GM23338 (cell line): ENCODE data around the gene PRUNE2. TPM values are rescaled to one million over a fixed set of nuclear protein-coding genes. Genes with fewer than 3 reads are reported as not detected.

Source experiments
- ATAC-seq: fragments of 200-7000 bp; cut with Tn5 transposase; 3 replicates; pipeline ENCODE4 v1.9.1; 2020
- DNase-seq: peaks from one replicate; pipeline ENCODE4 v3.0.0-alpha.2; 2015; ENCODE audit warnings: low spot score
- H2AFZ ChIP-seq: fragments of 200-600 bp; sonication (generic); 2 replicates; pipeline ENCODE4 v1.8.0; 2016; ENCODE audit warnings: antibody characterized with exemption, mild to moderate bottlenecking, moderate library complexity
- H3F3A ChIP-seq: fragments of 200-600 bp; sonication (generic); replicated peaks from 2 replicates; pipeline ENCODE4 v1.8.0; 2017; ENCODE audit warnings: antibody characterized with exemption, mixed run types, low read depth
- H3K27ac ChIP-seq: fragments of 200-600 bp; sonication (generic); 2 replicates; pipeline ENCODE4 v1.6.1; 2016; ENCODE audit warnings: low read depth
- H3K27me3 ChIP-seq: fragments of 200-600 bp; sonication (generic); 2 replicates; pipeline ENCODE4 v1.8.0; 2016; ENCODE audit warnings: mild to moderate bottlenecking, mixed run types, moderate library complexity; ENCODE audit not compliant: insufficient read depth
- H3K36me3 ChIP-seq: fragments of 200-600 bp; sonication (generic); 2 replicates; pipeline ENCODE4 v1.8.0; 2016; ENCODE audit warnings: mild to moderate bottlenecking; ENCODE audit not compliant: insufficient read depth
- H3K4me1 ChIP-seq: fragments of 200-600 bp; sonication (generic); 2 replicates; pipeline ENCODE4 v1.8.0; 2016; ENCODE audit warnings: mild to moderate bottlenecking, moderate library complexity; ENCODE audit not compliant: insufficient read depth
- H3K4me2 ChIP-seq: fragments of 200-600 bp; sonication (generic); 2 replicates; pipeline ENCODE4 v1.7.1; 2017; ENCODE audit warnings: mixed run types
- H3K4me3 ChIP-seq: fragments of 200-600 bp; sonication (generic); 2 replicates; pipeline ENCODE4 v1.6.1; 2016; ENCODE audit warnings: mixed run types
- H3K79me2 ChIP-seq: fragments of 200-600 bp; sonication (generic); replicated peaks from 2 replicates; pipeline ENCODE4 v1.8.0; 2017; ENCODE audit warnings: mild to moderate bottlenecking; ENCODE audit not compliant: insufficient read depth
- H3K9me2 ChIP-seq: fragments of 200-600 bp; sonication (generic); 2 replicates; pipeline ENCODE4 v1.8.0; 2017; ENCODE audit not compliant: insufficient read depth
- H4K20me1 ChIP-seq: fragments of 200-600 bp; sonication (generic); replicated peaks from 2 replicates; pipeline ENCODE4 v1.8.0; 2017; ENCODE audit warnings: mild to moderate bottlenecking; ENCODE audit not compliant: insufficient read depth
- H3K27ac Mint-ChIP-seq: 2 replicates; pipeline ENCODE4 v1.8.0; 2020; ENCODE audit warnings: inconsistent platforms, mild to moderate bottlenecking, moderate library complexity, mixed read lengths
- H3K27me3 Mint-ChIP-seq: 3 replicates; pipeline ENCODE4 v1.8.0; 2022; ENCODE audit warnings: low read depth, mild to moderate bottlenecking, moderate library complexity, mixed read lengths, inconsistent platforms; ENCODE audit not compliant: insufficient read depth, poor library complexity
- H3K36me3 Mint-ChIP-seq: 3 replicates; pipeline ENCODE4 v1.8.0; 2021; ENCODE audit warnings: low read depth, mild to moderate bottlenecking, inconsistent platforms, moderate library complexity, mixed read lengths
- H3K4me1 Mint-ChIP-seq: 3 replicates; pipeline ENCODE4 v1.8.0; 2020; ENCODE audit warnings: mild to moderate bottlenecking, inconsistent platforms, mixed read lengths
- H3K4me3 Mint-ChIP-seq: 3 replicates; pipeline ENCODE4 v1.8.0; 2021; ENCODE audit warnings: moderate library complexity, mild to moderate bottlenecking, inconsistent platforms, mixed read lengths
- H3K9me3 Mint-ChIP-seq: 3 replicates; pipeline ENCODE4 v1.8.0; 2020; ENCODE audit warnings: moderate library complexity, mild to moderate bottlenecking, inconsistent platforms, mixed read lengths
- CREB1 ChIP-seq: fragments of 250-450 bp; sonication (Bioruptor Pico); IDR thresholded peaks from 2 replicates; pipeline ENCODE4 v1.5.0; 2020; ENCODE audit warnings: low read depth, mild to moderate bottlenecking, moderate library complexity
- ETS1 ChIP-seq: IDR thresholded peaks from 2 replicates; pipeline ENCODE4 v1.6.1; 2016; ENCODE audit warnings: antibody characterized with exemption
- EZH2 ChIP-seq: fragments of 200-600 bp; sonication (generic); IDR thresholded peaks from one replicate; pipeline ENCODE4 v1.8.0; 2017; ENCODE audit warnings: antibody characterized with exemption, mild to moderate bottlenecking, low read depth; ENCODE audit not compliant: unreplicated experiment
- EZH2phosphoT487 ChIP-seq: fragments of 200-600 bp; sonication (generic); IDR thresholded peaks from one replicate; pipeline ENCODE4 v1.8.1; 2018; ENCODE audit warnings: antibody characterized with exemption; ENCODE audit not compliant: unreplicated experiment
- JUNB ChIP-seq: IDR thresholded peaks from one replicate; pipeline ENCODE4 v1.6.1; 2016; ENCODE audit warnings: antibody characterized with exemption; ENCODE audit not compliant: unreplicated experiment
- NANOG ChIP-seq: IDR thresholded peaks from 2 replicates; pipeline ENCODE4 v1.6.1; 2016; ENCODE audit warnings: antibody characterized with exemption, borderline replicate concordance
- POLR2AphosphoS5 ChIP-seq: IDR thresholded peaks from 2 replicates; pipeline ENCODE4 v1.6.1; 2016; ENCODE audit warnings: antibody characterized with exemption, low read depth
- REST ChIP-seq: IDR thresholded peaks from one replicate; pipeline ENCODE4 v1.6.1; 2018; ENCODE audit warnings: antibody characterized with exemption; ENCODE audit not compliant: unreplicated experiment
- STAT1 ChIP-seq: IDR thresholded peaks from one replicate; pipeline ENCODE4 v1.6.1; 2016; ENCODE audit warnings: antibody characterized with exemption; ENCODE audit not compliant: unreplicated experiment
- ZNF114 ChIP-seq: fragments of 250-450 bp; sonication (Bioruptor Pico); IDR thresholded peaks from 2 replicates; pipeline ENCODE4 v1.5.0; 2020; ENCODE audit warnings: mild to moderate bottlenecking, moderate library complexity
- ZNF331 ChIP-seq: fragments of 250-450 bp; sonication (Bioruptor Pico); IDR thresholded peaks from 2 replicates; pipeline ENCODE4 v1.5.0; 2020; ENCODE audit warnings: low read depth, mild to moderate bottlenecking, moderate library complexity
- polyA plus RNA-seq: library from polyadenylated mRNA; unstranded; fragments of >200 nt; fragmentation: Nextera tagmentation; extraction: Ambion mirVana; gene quantifications from 2 replicates; pipeline ENCODE4 v1.2.1, GENCODE V29; 2016
- total RNA-seq: library from RNA; depleted of rRNA; stranded (reverse); fragments of >200 nt; shearing (Covaris generic); gene quantifications from 2 replicates; pipeline ENCODE4 v1.2.3, GENCODE V29; 2014
- TF ChIP-seq, protein P1 (sequence below), 2 experiments: fragments of 200-600 bp in 1 of 2; sonication (generic) in 1 of 2; conservative IDR thresholded peaks; 2 replicates each; pipeline versions ENCODE4 v1.5.1 to v1.6.1; 2016 to 2017; ENCODE audit warnings: antibody characterized with exemption in 2 of 2, low read depth in 2 of 2, mild to moderate bottlenecking in 2 of 2, moderate library complexity in 1 of 2
- TF ChIP-seq, protein P2 (sequence below): fragments of 250-450 bp; sonication (Bioruptor Pico); IDR thresholded peaks from 2 replicates; pipeline ENCODE4 v1.5.0; 2020; ENCODE audit warnings: mild to moderate bottlenecking, moderate library complexity

PRUNE2 gene
- total and polyA plus RNA-seq, 2 experiments from 2014 or later, result 10.6 to 26.5 TPM

DNA sequence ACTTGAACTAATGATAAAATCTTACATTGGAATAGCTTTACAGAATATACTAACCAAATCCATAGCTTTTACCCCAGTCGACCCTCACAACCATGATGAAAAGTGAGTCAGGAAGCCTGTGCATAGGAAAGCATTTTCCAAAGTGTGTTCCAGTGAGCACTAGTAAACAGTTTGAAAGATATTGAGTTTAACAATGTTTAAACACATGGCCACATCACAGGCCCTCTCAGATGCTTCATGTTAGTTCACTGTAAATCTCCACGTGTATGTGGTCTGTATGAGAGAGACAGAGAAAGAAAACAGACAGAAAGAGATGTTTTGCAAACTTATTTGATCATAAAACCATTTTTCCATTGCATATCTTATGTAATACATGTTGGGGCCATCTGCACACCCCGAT, 27.0 kb downstream of the PRUNE2 start:
- 0 out of 2 replicates have a peak, but pooled peaks cover 5% of the 10 kb centered on the region for H3K9me2 ChIP-seq
- peaks cover 2% of the 10 kb centered on the region for H3K27me3 Mint-ChIP-seq
- no peaks in the 10 kb centered on the region for H3K9me3 Mint-ChIP-seq
- H3K27ac ChIP-seq, result no peak overlapping the region
- no peaks in the 10 kb centered on the region for H3K36me3 Mint-ChIP-seq
- no peak for ATAC-seq
- H3K36me3 ChIP-seq, result no peaks in the 10 kb centered on the region; the same call in 1 of the 2 replicates
- peaks cover 18% of the 10 kb centered on the region for H3K4me1 ChIP-seq
- peaks cover 8% of the 10 kb centered on the region; the same call in 1 of the 2 replicates for H3K79me2 ChIP-seq
- H3K27ac Mint-ChIP-seq, result no peak overlapping the region
- DNase-seq, result no peak
- no peak overlapping the region for H2AFZ ChIP-seq
- no peak overlapping the region for H3K4me3 Mint-ChIP-seq
- H4K20me1 ChIP-seq, result no peaks in the 10 kb centered on the region
- no peak overlapping the region for H3K4me2 ChIP-seq
- H3F3A ChIP-seq, result no peaks in the 10 kb centered on the region
- peaks cover 19% of the 10 kb centered on the region for H3K4me1 Mint-ChIP-seq
- H3K4me3 ChIP-seq, result no peak overlapping the region
- TF ChIP-seq ZNF331 (no peak), REST (no peak), JUNB (no peak), CREB1 (CRISPR knock-in tag) (no peak), NANOG (no peak), ZNF114 (no peak), POLR2AphosphoS5 (no peak), EZH2 (no peak), STAT1 (no peak), ETS1 (no peak), EZH2phosphoT487 (no peak)
- TF ChIP-seq, protein P1, sequence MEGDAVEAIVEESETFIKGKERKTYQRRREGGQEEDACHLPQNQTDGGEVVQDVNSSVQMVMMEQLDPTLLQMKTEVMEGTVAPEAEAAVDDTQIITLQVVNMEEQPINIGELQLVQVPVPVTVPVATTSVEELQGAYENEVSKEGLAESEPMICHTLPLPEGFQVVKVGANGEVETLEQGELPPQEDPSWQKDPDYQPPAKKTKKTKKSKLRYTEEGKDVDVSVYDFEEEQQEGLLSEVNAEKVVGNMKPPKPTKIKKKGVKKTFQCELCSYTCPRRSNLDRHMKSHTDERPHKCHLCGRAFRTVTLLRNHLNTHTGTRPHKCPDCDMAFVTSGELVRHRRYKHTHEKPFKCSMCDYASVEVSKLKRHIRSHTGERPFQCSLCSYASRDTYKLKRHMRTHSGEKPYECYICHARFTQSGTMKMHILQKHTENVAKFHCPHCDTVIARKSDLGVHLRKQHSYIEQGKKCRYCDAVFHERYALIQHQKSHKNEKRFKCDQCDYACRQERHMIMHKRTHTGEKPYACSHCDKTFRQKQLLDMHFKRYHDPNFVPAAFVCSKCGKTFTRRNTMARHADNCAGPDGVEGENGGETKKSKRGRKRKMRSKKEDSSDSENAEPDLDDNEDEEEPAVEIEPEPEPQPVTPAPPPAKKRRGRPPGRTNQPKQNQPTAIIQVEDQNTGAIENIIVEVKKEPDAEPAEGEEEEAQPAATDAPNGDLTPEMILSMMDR (conservative IDR thresholded peaks at IDR 0.05; ENCODE audit: low read depth in 2 of 2), result no peak
- TF ChIP-seq, protein P2, sequence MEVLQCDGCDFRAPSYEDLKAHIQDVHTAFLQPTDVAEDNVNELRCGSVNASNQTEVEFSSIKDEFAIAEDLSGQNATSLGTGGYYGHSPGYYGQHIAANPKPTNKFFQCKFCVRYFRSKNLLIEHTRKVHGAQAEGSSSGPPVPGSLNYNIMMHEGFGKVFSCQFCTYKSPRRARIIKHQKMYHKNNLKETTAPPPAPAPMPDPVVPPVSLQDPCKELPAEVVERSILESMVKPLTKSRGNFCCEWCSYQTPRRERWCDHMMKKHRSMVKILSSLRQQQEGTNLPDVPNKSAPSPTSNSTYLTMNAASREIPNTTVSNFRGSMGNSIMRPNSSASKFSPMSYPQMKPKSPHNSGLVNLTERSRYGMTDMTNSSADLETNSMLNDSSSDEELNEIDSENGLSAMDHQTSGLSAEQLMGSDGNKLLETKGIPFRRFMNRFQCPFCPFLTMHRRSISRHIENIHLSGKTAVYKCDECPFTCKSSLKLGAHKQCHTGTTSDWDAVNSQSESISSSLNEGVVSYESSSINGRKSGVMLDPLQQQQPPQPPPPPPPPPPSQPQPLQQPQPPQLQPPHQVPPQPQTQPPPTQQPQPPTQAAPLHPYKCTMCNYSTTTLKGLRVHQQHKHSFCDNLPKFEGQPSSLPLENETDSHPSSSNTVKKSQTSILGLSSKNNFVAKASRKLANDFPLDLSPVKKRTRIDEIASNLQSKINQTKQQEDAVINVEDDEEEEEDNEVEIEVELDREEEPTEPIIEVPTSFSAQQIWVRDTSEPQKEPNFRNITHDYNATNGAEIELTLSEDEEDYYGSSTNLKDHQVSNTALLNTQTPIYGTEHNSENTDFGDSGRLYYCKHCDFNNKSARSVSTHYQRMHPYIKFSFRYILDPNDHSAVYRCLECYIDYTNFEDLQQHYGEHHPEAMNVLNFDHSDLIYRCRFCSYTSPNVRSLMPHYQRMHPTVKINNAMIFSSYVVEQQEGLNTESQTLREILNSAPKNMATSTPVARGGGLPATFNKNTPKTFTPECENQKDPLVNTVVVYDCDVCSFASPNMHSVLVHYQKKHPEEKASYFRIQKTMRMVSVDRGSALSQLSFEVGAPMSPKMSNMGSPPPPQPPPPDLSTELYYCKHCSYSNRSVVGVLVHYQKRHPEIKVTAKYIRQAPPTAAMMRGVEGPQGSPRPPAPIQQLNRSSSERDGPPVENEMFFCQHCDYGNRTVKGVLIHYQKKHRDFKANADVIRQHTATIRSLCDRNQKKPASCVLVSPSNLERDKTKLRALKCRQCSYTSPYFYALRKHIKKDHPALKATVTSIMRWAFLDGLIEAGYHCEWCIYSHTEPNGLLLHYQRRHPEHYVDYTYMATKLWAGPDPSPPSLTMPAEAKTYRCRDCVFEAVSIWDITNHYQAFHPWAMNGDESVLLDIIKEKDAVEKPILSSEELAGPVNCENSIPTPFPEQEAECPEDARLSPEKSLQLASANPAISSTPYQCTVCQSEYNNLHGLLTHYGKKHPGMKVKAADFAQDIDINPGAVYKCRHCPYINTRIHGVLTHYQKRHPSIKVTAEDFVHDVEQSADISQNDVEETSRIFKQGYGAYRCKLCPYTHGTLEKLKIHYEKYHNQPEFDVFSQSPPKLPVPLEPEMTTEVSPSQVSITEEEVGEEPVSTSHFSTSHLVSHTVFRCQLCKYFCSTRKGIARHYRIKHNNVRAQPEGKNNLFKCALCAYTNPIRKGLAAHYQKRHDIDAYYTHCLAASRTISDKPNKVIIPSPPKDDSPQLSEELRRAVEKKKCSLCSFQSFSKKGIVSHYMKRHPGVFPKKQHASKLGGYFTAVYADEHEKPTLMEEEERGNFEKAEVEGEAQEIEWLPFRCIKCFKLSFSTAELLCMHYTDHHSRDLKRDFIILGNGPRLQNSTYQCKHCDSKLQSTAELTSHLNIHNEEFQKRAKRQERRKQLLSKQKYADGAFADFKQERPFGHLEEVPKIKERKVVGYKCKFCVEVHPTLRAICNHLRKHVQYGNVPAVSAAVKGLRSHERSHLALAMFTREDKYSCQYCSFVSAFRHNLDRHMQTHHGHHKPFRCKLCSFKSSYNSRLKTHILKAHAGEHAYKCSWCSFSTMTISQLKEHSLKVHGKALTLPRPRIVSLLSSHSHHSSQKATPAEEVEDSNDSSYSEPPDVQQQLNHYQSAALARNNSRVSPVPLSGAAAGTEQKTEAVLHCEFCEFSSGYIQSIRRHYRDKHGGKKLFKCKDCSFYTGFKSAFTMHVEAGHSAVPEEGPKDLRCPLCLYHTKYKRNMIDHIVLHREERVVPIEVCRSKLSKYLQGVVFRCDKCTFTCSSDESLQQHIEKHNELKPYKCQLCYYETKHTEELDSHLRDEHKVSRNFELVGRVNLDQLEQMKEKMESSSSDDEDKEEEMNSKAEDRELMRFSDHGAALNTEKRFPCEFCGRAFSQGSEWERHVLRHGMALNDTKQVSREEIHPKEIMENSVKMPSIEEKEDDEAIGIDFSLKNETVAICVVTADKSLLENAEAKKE (CRISPR knock-in tag), result no peak
- no peaks in the 10 kb centered on the region for H3K27me3 ChIP-seq
